Lower lobe of right lung (tissue), 2 donors: ENCODE measurements around the gene GLIS1. TPM values are rescaled to one million over a fixed set of nuclear protein-coding genes. Genes with fewer than 3 reads are reported as not detected.

Experiments
- ATAC-seq, 2 donors: fragments of 200-7000 bp; cut with Tn5 transposase; one replicate each; pipeline ENCODE4 v1.9.1; 2020 to 2022; ENCODE audit warnings: mild to moderate bottlenecking in 2 of 2, moderate library complexity in 2 of 2
- DNase-seq: peaks from one replicate; pipeline ENCODE4 v3.0.0-alpha.2; 2020
- H3K27ac ChIP-seq: fragments of 200-600 bp; one replicate; pipeline ENCODE4 v1.8.0; 2022
- H3K27me3 ChIP-seq: fragments of 200-600 bp; one replicate; pipeline ENCODE4 v1.8.0; 2022; ENCODE audit warnings: low read depth
- H3K36me3 ChIP-seq: fragments of 200-600 bp; one replicate; pipeline ENCODE4 v1.8.0; 2022; ENCODE audit warnings: mild to moderate bottlenecking
- H3K4me1 ChIP-seq: fragments of 200-600 bp; one replicate; pipeline ENCODE4 v1.8.0; 2022
- H3K4me3 ChIP-seq: fragments of 200-600 bp; one replicate; pipeline ENCODE4 v1.8.0; 2022; ENCODE audit warnings: mild to moderate bottlenecking
- H3K9me3 ChIP-seq: fragments of 200-600 bp; one replicate; pipeline ENCODE4 v1.8.0; 2022
- CTCF ChIP-seq: fragments of 200-600 bp; IDR thresholded peaks from one replicate; pipeline ENCODE4 v1.8.0; 2022; ENCODE audit warnings: antibody characterized with exemption, mild to moderate bottlenecking
- intact Hi-C: fragments of 100-400 bp; cut with DNase I; formaldehyde crosslinking; loops from one replicate; pipeline ENCODE4 v1.11.0; 2022
- total RNA-seq: library from RNA; stranded (reverse); fragmentation: NEBNext Ultra II Directional; extraction: Animal tissue kit (Norgen Biotek cat#: 25700); gene quantifications from one replicate; pipeline ENCODE4 v1.2.1, GENCODE V29; 2021
- donor health status: DM: no; HTN: yes; CAD: no; lungs with severe emphysema.

Gene GLIS1
- total RNA-seq, 1 donor from 2014 or later: not detected

DNA sequence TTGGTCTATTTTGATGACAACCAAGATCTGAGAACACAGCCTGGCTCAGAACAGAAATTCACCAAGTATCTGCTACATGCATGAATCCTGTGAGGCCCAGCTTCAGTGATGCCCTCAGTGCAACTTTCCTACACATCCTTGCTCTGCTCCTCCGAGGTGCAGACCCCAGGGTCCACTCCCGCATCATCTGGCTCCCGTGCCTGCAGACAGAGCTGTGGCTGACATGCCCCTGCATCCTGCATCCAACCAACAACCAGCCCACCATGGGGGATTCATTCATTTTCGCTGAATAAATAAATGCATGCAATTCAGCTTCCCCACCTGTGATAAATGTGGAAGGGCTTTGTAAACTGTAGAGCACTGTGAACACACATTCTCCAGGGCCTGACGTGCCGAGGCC lies 112.3 kb downstream of the GLIS1 start:
- no peak for ATAC-seq
- Histone ChIP-seq H3K9me3 (no peaks in the 10 kb centered on the region), H3K27ac (no peak overlapping the region), H3K27me3 (peaks cover 4% of the 10 kb centered on the region), H3K36me3 (no peaks in the 10 kb centered on the region), H3K4me3 (no peak overlapping the region), H3K4me1 (no peaks in the 10 kb centered on the region)
- DNase-seq: no peak
- intact Hi-C loops: no loop called here
- TF ChIP-seq CTCF: no peak

- Histone ChIP-seq H3K36me3 (no peaks in the 10 kb centered on the region), H3K9me3 (no peaks in the 10 kb centered on the region), H3K4me1 (no peaks in the 10 kb centered on the region), H3K27me3 (peaks cover 4% of the 10 kb centered on the region), H3K4me3 (no peak overlapping the region), H3K27ac (no peak overlapping the region)
- ATAC-seq (no peak), DNase-seq (no peak)
- no peak for TF ChIP-seq CTCF
- intact Hi-C loops: no loop called here
These were observed 113.0 kb downstream of the GLIS1 start for GRCh38 chr1:53625766-53626520.

DNA sequence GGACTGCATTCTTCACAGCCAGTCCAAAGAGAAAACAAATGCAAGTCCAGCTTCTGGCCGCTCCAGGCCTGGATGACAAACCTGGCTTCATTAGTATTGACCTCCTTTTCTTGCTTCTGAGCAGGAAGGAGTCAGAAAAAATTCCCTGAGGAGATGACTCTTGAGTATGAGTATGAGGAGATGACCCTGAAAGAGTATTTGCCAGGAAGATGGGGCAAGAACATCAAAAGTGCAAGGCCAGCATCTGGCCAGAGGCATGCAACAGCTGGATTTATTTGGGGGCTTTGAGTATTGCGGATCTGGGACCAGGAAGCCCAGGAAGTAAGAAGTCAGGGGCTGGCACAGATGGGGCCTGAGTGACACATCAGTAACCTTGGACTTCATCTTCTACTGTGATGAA lies 113.9 kb downstream of the GLIS1 start:
- Histone ChIP-seq H3K27ac (no peak overlapping the region), H3K36me3 (no peaks in the 10 kb centered on the region), H3K9me3 (no peaks in the 10 kb centered on the region), H3K4me1 (no peaks in the 10 kb centered on the region), H3K4me3 (no peak overlapping the region), H3K27me3 (peaks cover 4% of the 10 kb centered on the region)
- no peak for TF ChIP-seq CTCF
- ATAC-seq (no peak), DNase-seq (peak; percentile 14)
- intact Hi-C loops: no loop called here

GRCh38 chr1:53622531-53622930 lies 116.4 kb downstream of the GLIS1 start:
- ATAC-seq (no peak), DNase-seq (no peak)
- TF ChIP-seq CTCF: no peak
- H3K4me3 ChIP-seq: no peak overlapping the region
- no peaks in the 10 kb centered on the region for H3K36me3 ChIP-seq
- H3K4me1 ChIP-seq: no peaks in the 10 kb centered on the region
- peaks cover 4% of the 10 kb centered on the region for H3K27me3 ChIP-seq
- H3K9me3 ChIP-seq: no peaks in the 10 kb centered on the region
- intact Hi-C loops: no loop called here
- H3K27ac ChIP-seq: no peak overlapping the region

- no peak overlapping the region for H3K4me3 ChIP-seq
- intact Hi-C loops: no loop called here
- H3K36me3 ChIP-seq: no peaks in the 10 kb centered on the region
- H3K9me3 ChIP-seq: no peaks in the 10 kb centered on the region
- no peak overlapping the region for H3K27ac ChIP-seq
- TF ChIP-seq CTCF: no peak
- H3K4me1 ChIP-seq: no peaks in the 10 kb centered on the region
- no peaks in the 10 kb centered on the region for H3K27me3 ChIP-seq
- DNase-seq (no peak), ATAC-seq (no peak)
These were observed 117.8 kb downstream of the GLIS1 start for GRCh38 chr1:53621144-53621543.
